ENCODE results near the gene SUCLA2. TPM values are rescaled to one million over a fixed set of nuclear protein-coding genes. Genes with fewer than 3 reads are reported as not detected.

Gene SUCLA2
- total RNA-seq, 1 donor from 2014 or later, result 110 TPM

DNA sequence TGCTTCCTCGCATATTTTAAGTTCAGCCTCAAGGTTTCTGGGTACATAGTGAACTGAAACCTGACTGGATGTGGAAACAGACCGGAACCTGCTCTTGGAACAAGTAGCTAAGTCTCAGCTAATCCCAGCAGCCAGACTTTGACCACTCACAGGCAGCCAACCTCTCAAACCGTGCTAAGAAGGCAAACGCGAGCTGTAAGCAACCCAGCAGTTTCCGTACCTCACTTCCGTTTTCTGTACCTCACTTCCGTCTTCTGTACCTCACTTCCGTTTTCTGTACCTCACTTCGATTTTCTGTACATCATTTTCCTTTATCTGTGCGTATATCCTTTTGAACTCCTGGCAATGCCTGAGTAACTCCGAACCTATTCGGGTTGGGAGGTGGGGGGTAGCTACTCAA lies 96.8 kb downstream of the SUCLA2 start:
- DNase-seq (ENCODE audit: low read depth), result no peak

DNA sequence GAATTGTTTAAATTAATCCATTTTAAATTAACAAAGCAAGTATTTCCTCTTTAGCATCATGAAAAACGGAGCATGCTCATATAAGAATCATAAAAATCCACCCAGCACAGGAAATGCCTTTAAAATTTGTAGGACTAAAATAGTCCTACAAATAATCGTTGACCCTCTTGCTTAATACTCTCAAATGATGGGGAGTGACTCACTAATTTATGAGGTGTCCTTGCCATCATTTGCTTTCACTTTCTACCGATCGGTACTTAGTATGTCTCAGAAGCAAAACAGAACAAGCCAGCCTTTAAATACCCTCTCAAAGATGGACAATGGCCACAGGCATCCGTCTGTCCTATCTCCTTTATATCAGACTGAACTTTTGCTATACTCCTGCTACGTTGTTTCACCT lies 97.2 kb downstream of the SUCLA2 start:
- no peak for DNase-seq (ENCODE audit: low read depth)

DNA sequence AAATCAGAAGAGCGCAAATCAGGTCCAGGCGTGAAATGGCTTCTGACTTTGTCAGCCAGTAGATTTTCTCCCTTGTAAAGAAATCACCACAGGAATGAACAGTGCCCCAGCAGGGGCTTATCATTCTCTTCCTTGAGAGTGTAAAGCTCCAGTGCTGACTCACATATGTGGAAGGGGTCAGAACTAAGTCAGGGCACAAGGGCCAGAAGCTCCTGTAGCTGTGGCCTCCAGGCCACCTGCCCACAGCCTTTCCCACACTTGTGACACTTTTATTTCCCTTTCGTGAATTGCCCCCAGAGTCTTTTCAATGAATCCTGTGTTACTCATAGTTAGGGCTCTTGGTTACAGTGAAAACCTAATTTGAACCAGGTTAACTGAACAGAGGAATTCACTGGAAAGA lies 99.6 kb downstream of the SUCLA2 start:
- DNase-seq (ENCODE audit: low read depth), result peak; percentile 44

DNA sequence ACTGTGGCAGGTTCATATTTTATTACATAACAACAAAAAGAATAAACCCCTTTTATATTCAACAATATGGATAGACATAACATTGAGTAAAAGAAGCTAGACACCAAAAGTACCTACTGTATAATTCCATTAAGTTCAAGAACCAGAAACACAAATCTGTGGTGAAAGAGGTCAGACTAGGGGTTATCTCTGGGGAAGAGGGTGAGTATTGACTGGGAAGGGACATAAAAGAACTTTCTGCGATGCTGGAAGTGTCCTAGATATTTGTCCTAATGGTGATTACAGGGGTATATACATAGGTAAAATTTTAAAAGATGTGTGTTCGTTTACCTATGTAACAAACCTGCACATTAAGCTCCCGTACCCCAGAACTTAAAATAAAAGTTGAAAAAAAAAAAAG lies 103.0 kb downstream of the SUCLA2 start:
- DNase-seq (ENCODE audit: low read depth), result no peak

DNA sequence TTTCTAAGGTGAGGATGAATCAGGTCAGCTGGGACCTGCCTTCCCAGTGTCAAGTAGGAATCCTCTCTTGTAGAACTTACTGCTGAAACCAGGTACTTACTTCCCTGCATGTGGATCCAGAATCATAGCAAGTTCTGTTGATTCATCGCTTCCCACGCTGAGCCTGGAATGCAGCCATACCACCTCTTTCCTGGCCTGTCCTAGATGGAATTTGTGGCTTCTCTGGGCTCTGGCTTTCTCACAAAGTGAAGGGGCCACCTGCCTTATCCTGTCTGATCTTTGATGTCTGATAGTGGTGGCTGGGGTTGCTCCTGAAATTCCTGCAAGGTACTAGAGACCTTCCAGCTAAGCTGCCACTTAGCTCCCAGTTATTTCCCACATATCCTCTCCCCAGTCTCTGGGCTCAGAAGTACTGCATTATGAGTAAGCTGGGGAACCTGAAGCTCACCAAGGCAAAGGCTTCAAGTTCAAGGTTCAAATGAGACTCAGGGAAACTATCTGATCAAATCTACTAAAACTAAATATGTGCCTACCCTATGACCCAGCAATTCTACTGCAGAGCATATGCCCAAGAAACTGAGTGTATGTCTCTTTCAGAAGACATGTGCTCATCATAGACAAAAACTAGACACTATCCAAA lies 103.5 kb downstream of the SUCLA2 start:
- DNase-seq (ENCODE audit: low read depth), result peak; percentile 65

DNA sequence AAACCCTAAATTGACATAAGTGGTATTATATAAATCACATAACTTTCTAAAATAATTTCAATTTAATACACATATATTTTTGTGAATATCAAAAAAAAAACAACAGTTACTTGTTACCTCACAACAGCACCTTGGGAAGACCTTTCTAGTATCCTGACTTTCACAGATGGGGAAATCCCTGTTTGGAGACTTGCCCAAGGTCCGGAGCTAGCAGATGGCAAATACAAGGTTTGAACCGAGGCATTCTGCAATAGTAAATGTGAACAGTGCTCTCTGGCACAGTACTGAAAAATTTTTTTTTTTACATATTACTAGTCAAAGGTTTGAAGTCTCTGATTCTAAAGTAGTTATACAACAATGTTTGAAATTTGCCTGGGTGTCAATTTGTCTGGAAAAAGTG lies 104.5 kb downstream of the SUCLA2 start:
- DNase-seq (ENCODE audit: low read depth), result no peak

DNA sequence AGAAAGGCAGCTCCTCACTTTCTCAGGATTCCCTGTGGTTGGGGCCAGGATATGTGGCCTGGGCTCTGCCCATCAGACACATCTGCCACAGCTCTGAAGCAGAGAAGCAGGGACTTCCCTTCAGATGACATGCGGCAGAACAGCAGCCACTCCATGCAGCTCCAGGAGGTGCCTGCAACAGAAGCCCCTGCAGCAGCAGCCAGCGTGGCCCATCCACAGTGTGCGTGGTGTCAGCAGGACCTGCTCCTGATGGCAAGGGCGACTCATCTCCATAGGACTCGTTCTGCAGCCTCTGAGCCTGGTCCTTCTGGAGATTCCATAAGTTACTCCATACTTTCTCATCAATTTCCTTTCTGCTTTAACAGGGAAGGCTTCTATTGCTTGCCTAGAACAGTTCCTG lies 105.0 kb downstream of the SUCLA2 start:
- DNase-seq (ENCODE audit: low read depth), result no peak

DNA sequence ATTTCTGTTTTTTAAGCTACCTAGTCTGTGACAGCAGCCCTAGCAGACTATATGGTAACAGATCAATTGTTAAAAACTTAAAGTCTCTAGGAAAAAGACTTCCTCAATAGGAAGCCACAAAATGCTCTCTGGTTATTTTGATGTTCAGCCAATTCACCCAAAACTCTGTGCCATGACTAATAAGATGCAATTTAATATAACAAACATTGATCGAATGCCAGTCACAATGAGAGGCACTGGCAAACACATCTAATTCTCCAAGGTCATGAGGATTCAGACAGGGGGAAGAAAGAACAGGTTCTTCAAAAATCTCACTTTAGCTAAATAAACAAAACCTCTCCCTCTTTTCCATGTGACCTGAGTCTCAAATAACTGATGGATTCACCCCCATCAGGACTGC lies 107.5 kb downstream of the SUCLA2 start:
- no peak for DNase-seq (ENCODE audit: low read depth)

Other genes starting within 250 kb of the SUCLA2 start
- gene NUDT15, start 36.5 kb upstream of the SUCLA2 start, total RNA-seq, result 16.8 and 17.3 TPM in 2 replicates
- gene MED4, start 93.8 kb upstream of the SUCLA2 start, total RNA-seq, result 21.6 and 34.5 TPM in 2 replicates
- 187 and 214 TPM in 2 replicates for gene ITM2B, start 231.9 kb upstream of the SUCLA2 start, total RNA-seq